ENCODE measurements around the gene USP51.
"Not testable (repeated sequence)": the region's sequence is repeated elsewhere in the genome, so short reads cannot be mapped to it uniquely, and the experiment has no call there.

- TF ChIP-seq, protein P1, sequence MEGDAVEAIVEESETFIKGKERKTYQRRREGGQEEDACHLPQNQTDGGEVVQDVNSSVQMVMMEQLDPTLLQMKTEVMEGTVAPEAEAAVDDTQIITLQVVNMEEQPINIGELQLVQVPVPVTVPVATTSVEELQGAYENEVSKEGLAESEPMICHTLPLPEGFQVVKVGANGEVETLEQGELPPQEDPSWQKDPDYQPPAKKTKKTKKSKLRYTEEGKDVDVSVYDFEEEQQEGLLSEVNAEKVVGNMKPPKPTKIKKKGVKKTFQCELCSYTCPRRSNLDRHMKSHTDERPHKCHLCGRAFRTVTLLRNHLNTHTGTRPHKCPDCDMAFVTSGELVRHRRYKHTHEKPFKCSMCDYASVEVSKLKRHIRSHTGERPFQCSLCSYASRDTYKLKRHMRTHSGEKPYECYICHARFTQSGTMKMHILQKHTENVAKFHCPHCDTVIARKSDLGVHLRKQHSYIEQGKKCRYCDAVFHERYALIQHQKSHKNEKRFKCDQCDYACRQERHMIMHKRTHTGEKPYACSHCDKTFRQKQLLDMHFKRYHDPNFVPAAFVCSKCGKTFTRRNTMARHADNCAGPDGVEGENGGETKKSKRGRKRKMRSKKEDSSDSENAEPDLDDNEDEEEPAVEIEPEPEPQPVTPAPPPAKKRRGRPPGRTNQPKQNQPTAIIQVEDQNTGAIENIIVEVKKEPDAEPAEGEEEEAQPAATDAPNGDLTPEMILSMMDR (conservative IDR thresholded peaks at IDR 0.05 in 1 of 2, IDR thresholded peaks at IDR 0.05 in 1 of 2; ENCODE audit: low read depth in 1 of 2, low read length in 2 of 2) = not testable (repeated sequence)
- not testable (repeated sequence) for TF ChIP-seq EZH2 (IDR thresholded peaks at IDR 0.05; ENCODE audit: low read length, missing control alignments)
Observed at GRCh38 chrX:55513045-55513737, 23.5 kb upstream of the USP51 start.

Measured in fibroblast of lung (primary cell).